Vagina (tissue), 2 donors: ENCODE results near the gene SATB1.

Experiments
- POLR2A ChIP-seq, 2 donors: fragments of 450-650 bp; IDR thresholded peaks; one replicate each; pipeline ENCODE4 v1.6.1; 2017; ENCODE audit warnings: antibody characterized with exemption in 2 of 2, mild to moderate bottlenecking in 2 of 2, moderate library complexity in 2 of 2
- POLR2AphosphoS5 ChIP-seq, 2 donors: sonication (generic); formaldehyde crosslinking; IDR thresholded peaks; one replicate each; pipeline ENCODE4 v1.9.0; 2017; ENCODE audit warnings: antibody characterized with exemption in 2 of 2, mild to moderate bottlenecking in 2 of 2, low read depth in 1 of 2; ENCODE audit not compliant: insufficient read depth in 1 of 2
- TF ChIP-seq, protein P1 (sequence below), 3 experiments: fragments of 450-650 bp in 2 of 3; fragments of 200-600 bp in 1 of 3; sonication (generic) in 1 of 3; IDR thresholded peaks; one replicate each; pipeline ENCODE4 v1.5.1; 2017 to 2019; ENCODE audit warnings: antibody characterized with exemption in 3 of 3, mild to moderate bottlenecking in 2 of 3, moderate library complexity in 2 of 3

DNA sequence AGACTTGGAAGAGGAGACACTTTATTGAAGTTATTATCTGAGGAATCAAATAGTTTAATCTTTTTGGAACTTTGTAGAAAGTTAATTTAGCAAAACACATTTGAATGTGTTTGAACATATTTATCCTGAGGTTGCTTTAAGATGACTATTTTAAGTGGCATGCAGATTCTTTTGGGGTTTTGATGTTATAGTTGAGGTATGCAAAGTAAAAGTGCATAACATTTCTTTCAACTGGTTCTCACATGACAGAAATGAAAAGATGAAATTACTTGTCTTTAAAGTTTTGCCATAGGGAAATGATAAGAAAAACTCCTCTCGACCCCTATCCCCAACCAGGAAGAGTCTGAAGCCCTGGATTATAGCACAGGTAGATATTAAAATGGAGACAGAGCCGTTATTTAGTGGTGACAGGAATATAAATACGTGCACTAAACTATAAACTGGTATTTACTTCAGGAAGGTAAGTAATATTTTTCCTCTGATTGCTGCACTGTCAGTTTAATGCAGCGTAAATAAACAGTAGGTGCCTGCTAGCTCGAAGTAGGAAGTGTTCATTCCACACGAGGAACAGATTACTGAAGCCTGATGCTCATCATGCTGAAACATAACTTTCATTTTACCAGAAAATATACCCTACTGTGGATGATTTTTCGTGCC lies 15.1 kb upstream of the SATB1 start:
- TF ChIP-seq, protein P1, sequence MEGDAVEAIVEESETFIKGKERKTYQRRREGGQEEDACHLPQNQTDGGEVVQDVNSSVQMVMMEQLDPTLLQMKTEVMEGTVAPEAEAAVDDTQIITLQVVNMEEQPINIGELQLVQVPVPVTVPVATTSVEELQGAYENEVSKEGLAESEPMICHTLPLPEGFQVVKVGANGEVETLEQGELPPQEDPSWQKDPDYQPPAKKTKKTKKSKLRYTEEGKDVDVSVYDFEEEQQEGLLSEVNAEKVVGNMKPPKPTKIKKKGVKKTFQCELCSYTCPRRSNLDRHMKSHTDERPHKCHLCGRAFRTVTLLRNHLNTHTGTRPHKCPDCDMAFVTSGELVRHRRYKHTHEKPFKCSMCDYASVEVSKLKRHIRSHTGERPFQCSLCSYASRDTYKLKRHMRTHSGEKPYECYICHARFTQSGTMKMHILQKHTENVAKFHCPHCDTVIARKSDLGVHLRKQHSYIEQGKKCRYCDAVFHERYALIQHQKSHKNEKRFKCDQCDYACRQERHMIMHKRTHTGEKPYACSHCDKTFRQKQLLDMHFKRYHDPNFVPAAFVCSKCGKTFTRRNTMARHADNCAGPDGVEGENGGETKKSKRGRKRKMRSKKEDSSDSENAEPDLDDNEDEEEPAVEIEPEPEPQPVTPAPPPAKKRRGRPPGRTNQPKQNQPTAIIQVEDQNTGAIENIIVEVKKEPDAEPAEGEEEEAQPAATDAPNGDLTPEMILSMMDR (IDR thresholded peaks at IDR 0.05) = no peak
- TF ChIP-seq POLR2A (IDR thresholded peaks at IDR 0.05) (no peak), POLR2AphosphoS5 (IDR thresholded peaks at IDR 0.05; ENCODE audit: insufficient read depth in 1 of 2, low read depth in 1 of 2) (no peak)
